Type B pancreatic cell (in vitro differentiated cells): Measurements from ENCODE around the gene ERBB2. TPM values are rescaled to one million over a fixed set of nuclear protein-coding genes. Genes with fewer than 3 reads are reported as not detected.

Experiments used
- DNase-seq: peaks from one replicate; pipeline ENCODE4 v3.0.0; 2021; ENCODE audit warnings: mixed read lengths; ENCODE audit not compliant: unreplicated experiment; ENCODE audit errors: extremely low spot score
- H3K27ac Mint-ChIP-seq: 2 replicates; pipeline ENCODE4 v1.8.0; 2021; ENCODE audit warnings: mild to moderate bottlenecking, mixed read lengths
- H3K27me3 Mint-ChIP-seq: 2 replicates; pipeline ENCODE4 v1.8.0; 2021; ENCODE audit warnings: mixed read lengths
- H3K36me3 Mint-ChIP-seq: 2 replicates; pipeline ENCODE4 v1.8.0; 2021; ENCODE audit warnings: mixed read lengths
- H3K4me1 Mint-ChIP-seq: one replicate; pipeline ENCODE4 v1.8.0; 2021; ENCODE audit warnings: mixed read lengths; ENCODE audit not compliant: unreplicated experiment
- H3K4me3 Mint-ChIP-seq: 2 replicates; pipeline ENCODE4 v1.8.0; 2021; ENCODE audit warnings: mild to moderate bottlenecking, mixed read lengths
- H3K9me3 Mint-ChIP-seq: 2 replicates; pipeline ENCODE4 v1.8.0; 2021; ENCODE audit warnings: mixed read lengths
- CTCF ChIP-seq: fragments of 200-600 bp; sonication (generic); conservative IDR thresholded peaks from 2 replicates; pipeline ENCODE4 v1.5.0; 2021; ENCODE audit warnings: antibody characterized with exemption, mild to moderate bottlenecking
- total RNA-seq: library from RNA; stranded (reverse); gene quantifications from 2 replicates; pipeline ENCODE4 v1.2.1, GENCODE V29; 2021; ENCODE audit warnings: low replicate concordance

ERBB2 gene
- total RNA-seq, 1 donor from 2014 or later = 123 TPM

DNA sequence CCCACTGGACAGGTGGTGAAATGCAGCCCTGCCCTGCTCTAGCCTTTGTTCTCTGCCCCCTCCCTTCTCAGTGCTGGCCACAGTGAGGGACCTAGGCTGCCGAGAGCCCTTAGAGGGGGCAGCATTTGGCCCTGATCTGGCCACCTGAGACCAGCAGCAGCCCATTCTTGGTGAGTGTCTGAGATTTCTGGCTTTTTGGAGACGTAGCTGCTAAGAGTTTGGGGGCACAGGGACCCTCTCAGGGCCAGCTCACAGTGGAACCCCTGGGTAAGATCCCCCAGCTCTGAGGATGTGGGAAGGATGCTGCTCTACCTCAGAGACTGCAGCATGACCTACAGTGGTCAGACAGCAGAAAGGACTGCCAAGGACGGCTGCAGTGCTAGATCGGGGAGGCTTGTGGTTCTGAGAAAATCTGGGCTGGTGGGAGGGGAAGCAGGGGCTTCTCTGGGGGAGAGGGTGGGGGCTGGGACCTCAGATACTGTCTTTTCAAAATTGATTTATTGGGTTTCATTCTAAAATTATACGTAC, 51.2 kb downstream of the ERBB2 start:
- Mint-ChIP-seq H3K27me3 (peaks cover 5% of the 10 kb centered on the region), H3K9me3 (no peaks in the 10 kb centered on the region)

DNA sequence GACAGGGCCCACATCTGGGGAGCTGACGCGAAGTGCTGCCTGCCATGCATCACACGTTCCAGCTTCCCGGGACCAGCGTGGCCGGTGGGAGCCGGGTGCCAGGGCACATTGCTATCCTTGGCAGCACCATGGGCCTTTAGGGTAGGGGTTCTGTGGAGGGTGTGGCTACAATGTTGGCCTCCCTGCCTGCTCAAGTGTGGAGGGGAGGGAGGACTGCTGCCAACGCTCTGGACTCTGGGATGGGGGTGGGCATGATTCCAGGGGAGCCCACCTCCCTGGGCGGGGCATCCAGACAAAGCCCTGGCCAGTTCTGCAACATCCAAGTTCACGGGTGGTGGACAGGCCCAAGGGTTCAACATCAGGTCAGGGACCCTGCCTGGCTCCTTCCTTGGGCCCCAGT, 51.8 kb downstream of the ERBB2 start:
- Mint-ChIP-seq H3K9me3 (no peaks in the 10 kb centered on the region), H3K27ac (no peak overlapping the region), H3K4me1 (peaks cover 20% of the 10 kb centered on the region), H3K27me3 (peaks cover 9% of the 10 kb centered on the region), H3K4me3 (peak overlapping the region; percentile 85), H3K36me3 (peaks cover 3% of the 10 kb centered on the region)
- no peak for TF ChIP-seq CTCF
- no peak for DNase-seq

More for the DNA sequence above, 51.2 kb downstream of the ERBB2 start:
- DNase-seq = no peak
- no peak overlapping the region for H3K4me3 Mint-ChIP-seq
- TF ChIP-seq CTCF = no peak
- H3K36me3 Mint-ChIP-seq = peaks cover 3% of the 10 kb centered on the region
- no peak overlapping the region for H3K27ac Mint-ChIP-seq
- H3K4me1 Mint-ChIP-seq = peaks cover 20% of the 10 kb centered on the region

- H3K9me3 Mint-ChIP-seq = no peaks in the 10 kb centered on the region
- H3K36me3 Mint-ChIP-seq = peaks cover 3% of the 10 kb centered on the region
- H3K4me1 Mint-ChIP-seq = peaks cover 20% of the 10 kb centered on the region
- H3K27me3 Mint-ChIP-seq = peaks cover 11% of the 10 kb centered on the region
- TF ChIP-seq CTCF = no peak
- DNase-seq = no peak
- H3K4me3 Mint-ChIP-seq = peak overlapping the region; percentile 85
- H3K27ac Mint-ChIP-seq = peak overlapping the region; percentile 69
These were observed 52.5 kb downstream of the ERBB2 start for GRCh38 chr17:39752241-39752881.

- Mint-ChIP-seq H3K36me3 (no peaks in the 10 kb centered on the region), H3K27ac (no peak overlapping the region), H3K4me1 (peaks cover 20% of the 10 kb centered on the region), H3K4me3 (peak overlapping the region; percentile 75), H3K27me3 (peaks cover 24% of the 10 kb centered on the region), H3K9me3 (no peaks in the 10 kb centered on the region)
- TF ChIP-seq CTCF = no peak
- no peak for DNase-seq
These were observed 53.8 kb downstream of the ERBB2 start for GRCh38 chr17:39753514-39754160.

GRCh38 chr17:39754161-39754957, 54.5 kb downstream of the ERBB2 start:
- Mint-ChIP-seq H3K36me3 (no peaks in the 10 kb centered on the region), H3K27me3 (peaks cover 29% of the 10 kb centered on the region), H3K4me3 (peak overlapping the region; percentile 75), H3K4me1 (peaks cover 20% of the 10 kb centered on the region), H3K9me3 (no peaks in the 10 kb centered on the region), H3K27ac (no peak overlapping the region)
- DNase-seq = peak; percentile 93
- peak; percentile 99 for TF ChIP-seq CTCF
